NCI-H1048 (cell line): ENCODE measurements around the gene CRAT.

Source experiments
- DNase-seq: peaks from one replicate; lab custom pipeline; 2025; lab: John Stamatoyannopoulos, UW

Gene CRAT

DNA sequence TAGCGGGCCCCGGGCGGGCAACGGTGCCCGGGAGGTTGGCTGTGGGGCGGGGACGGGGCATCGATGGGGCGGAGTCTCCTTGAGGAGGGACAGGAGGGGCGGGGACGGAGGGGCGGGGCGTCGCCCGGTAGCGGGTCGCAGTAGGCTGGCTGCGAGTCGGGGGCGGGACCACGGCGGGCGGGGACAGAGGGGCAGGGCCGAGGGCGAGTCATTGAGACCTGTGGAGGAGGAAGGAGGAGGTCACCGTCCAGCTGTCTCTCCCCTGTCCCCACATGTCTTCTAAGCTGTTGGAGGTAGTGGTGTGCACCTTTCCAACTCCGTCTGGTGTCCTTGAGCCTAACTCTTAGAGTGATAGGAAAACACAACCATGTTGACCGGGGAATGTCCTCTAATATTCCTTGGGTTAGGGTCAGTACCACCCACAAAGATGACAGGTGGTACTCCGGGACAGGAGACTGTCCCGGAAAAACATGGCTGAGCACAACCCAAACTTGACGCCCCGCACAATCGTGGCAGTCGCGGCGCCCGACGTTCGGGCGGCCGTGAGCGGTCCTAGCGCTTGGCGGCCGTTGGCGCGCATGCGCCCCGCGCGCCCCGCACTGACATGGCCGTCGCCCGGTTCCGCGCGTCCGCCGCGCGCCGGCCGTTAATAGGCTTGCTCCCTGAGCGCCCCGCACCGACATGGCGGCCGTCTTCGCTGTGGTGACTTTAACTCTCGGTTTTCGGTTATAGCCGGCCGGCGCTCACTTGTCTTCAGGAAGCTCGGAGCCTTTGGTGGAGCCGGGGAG lies at the start of gene CRAT, which contains the start of gene PTPA:
CRAT (minus strand) TSS at position 54 of the 788 bp plus-strand sequence. CDS start 284 bp downstream, outside the sequence.
PTPA (plus strand) TSS at position 676 of the 788 bp plus-strand sequence. CDS start 186 bp downstream, outside the sequence.
- DNase-seq = peak; percentile 80

DNA sequence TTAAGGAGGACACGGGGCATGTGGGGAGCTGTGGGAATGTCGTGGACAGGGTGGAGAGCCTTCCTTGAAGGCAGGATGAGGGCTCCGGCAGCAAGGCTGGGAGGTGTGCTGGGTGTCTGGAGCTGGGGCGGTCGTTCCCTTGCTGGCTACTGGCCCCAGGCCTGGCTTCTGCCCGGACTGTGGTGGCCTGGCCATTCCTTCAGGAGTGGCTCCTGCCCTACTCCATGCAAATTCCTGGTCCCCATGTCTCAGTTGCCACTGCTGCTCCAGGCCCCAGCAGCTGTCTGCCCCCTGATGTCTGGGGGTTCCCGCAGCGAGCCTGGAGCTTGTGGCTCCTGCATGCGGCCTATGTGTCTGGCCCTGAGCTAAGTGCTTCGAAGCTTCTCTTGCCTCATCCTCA lies 45.6 kb upstream of the CRAT start:
- no peak for DNase-seq

DNA sequence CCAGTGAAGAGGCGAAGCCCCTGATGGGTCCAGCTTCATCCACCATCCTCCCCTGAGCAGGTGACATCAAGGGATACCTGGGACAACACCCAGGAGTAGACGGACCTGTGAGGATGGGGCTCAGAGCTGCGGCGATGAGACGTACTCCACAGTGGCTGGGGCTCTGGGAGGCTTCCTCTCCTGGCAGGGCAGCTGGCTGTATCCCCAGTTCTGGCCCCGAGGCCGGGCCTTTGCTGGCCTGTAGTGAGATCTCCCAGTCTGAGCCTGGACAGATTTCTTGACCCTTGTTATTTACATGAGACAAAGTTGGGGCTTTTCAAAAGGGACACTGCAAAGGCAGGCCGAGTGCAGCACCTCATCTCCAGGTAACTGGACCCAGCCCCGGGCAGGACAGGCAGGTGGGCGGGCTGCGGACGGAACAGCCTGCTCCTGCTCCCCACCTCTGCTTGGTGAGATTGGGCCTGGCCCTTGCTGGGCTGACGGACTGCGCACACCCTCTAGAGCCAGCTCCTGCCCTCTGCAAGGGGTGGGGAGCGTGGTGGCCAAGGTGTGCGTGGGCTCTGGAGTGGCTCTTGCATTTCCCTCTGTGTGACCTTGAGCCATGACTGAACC lies 44.4 kb upstream of the CRAT start:
- no peak for DNase-seq

DNA sequence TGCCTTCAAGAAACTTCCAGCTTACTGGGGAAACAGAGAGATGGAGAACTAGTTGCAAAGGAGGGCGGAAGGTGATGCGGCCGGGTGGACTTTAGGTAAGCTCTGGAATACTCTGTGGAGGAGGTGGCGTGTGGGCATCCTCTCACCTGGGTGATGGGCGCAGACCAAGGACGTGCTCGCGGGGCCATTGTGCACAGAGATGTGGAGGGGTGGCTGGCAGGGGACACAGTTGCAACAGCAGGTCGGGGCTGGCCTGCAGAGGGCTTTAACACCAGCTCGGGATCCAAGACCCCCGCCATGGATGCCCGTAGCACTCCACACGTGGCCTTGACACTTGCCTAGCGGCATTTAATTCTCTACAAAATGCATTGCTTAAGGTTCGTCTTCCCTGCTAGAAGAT lies 40.9 kb upstream of the CRAT start:
- no peak for DNase-seq

DNA sequence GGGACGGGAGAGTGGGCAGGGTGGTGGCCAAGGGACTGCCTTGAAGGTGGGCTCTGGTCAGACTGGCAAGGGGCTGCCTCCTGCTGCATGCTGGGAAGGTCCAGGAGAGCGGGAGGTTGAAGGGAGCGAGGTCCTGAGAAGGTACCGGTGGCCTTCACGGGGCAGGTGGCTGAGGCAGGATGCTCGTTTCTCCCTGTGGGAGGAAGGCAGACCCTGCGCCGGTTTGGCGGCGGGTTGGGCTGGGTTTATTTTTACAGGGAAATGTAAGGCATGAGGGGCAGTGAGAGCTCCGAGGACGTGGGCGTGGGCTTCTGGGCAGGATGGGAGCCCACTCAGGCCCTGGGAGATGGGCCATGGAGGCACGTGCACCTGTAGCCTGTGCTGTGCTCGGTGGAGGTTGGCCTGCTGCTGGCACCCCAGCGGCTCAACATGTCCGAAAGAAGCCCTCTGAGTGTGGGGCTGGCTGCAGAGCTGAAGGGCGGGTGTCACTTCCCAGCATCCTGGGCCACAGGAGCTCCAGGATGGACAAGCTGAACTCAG lies 40.1 kb upstream of the CRAT start:
- DNase-seq = no peak

DNA sequence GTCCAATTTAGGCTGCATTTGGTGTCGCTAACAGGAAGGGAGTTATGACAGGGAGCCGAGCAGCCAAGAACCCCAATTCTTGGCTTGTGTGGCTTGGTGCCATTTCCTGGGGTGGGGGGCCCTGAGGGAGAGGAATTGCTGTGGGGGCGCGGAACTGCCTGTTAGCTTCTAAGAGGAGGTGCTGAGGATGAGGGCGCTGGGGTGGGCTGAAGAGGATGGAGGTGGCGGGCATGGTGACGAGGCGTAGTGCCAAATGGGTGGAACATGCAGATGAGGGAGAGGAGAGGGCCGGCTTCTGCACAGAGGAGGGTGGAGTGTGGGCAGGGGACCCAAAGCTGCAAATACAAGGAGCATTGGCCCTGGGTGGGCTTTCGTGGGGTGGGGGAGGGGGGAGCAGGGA lies 39.5 kb upstream of the CRAT start:
- DNase-seq = no peak

DNA sequence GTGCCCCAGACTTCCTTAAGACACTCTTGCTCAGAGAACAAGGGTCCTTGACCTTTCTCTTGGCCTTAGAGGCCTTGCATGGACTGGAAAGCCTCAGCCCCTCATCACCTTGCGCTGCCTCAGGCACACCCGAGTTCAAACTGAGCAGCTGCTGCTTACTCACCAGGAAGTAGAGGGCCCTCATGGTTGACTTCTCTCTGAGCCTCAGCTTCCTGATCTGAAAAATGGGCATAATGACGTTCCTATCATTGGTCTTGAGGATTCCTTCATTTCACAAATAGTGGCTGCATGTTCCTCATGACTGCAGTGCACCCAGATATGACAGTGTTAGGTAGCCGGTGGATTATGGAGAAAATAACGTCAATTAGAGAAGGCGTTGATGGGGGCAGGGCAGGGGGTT lies 38.8 kb upstream of the CRAT start:
- DNase-seq = no peak

DNA sequence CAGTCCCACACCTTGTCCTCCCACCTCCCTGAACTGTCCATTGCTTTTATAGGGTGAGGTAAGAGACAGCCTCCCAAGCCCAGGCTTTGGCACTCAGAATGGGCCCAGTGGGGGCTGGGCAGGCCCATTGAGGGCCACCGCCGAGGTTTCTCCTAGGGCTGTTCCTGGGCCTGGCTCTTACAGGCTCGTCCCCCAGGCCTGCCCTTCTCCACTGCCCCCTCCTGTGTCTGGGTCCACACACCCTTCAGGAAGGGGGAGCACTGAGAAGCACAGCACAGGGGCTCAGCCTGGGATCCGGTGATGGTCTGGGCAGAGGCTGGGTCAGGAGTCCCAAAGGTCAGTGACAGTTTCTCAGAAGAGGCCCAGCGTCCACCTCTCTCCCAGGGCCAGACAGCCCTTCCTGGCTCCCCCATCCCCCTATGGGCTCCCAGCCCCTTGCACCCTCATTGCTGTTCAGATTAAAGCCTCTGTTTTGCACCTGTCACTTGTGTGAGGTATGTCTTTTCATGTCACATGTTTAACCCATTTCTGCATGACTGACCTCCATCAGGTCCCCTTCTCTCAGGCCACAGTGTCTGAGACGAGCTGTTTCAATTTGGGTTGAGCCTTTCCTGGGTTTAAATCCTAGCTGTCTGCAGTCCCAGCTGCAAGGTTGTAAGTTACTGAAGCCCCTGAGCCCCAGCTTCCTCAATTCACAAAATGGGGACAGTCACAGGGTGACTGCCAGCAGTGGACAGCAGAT lies 38.0 kb upstream of the CRAT start:
- DNase-seq = no peak

DNA sequence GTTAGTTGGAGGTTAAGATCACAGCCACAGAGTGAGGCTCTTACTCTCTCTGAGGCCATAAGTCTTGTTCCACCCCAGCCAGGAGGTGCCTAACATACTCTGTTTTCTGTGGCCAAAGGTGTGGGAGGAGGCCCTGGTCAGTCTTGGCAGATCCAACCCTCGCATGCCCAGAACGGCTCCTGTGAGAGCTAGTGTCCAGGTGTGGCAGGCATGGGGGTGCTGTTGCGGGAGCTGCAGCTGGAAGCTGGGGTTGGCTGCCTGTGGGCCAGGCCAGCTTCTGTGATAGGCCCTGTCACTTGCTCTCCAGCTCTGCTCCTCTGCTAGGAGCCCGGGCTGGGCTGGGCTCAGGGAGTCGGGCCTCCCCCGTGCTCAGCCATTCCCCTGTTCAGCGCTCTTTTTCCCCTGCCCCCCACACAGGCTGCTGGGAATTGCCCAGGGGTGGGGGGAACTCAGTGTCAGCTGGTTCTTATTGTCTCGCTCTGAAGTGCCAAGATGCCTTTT lies 35.9 kb upstream of the CRAT start:
- DNase-seq = no peak

DNA sequence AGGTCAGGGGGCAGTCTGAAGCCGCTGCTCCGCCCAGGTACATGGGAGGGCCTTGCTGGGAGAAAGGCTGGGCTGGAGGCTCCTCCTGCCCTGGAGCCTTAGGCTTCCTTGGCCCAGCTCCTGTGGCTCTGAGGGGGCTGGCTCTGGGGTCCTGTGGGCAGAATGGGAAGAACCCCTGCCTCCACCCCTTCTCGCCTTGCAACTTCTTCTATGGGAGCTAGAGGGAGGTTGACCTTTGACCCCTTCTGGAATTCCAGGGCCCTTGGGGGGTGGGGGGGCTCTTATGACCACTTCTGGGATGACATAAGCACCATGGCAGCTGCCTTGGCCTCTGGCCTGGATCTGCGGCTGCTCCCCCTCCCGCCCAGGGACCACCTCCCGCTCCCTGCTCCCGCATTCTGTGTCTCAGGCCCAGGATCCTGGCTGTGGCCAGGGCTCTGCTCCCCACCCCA lies 35.3 kb upstream of the CRAT start:
- no peak for DNase-seq

DNA sequence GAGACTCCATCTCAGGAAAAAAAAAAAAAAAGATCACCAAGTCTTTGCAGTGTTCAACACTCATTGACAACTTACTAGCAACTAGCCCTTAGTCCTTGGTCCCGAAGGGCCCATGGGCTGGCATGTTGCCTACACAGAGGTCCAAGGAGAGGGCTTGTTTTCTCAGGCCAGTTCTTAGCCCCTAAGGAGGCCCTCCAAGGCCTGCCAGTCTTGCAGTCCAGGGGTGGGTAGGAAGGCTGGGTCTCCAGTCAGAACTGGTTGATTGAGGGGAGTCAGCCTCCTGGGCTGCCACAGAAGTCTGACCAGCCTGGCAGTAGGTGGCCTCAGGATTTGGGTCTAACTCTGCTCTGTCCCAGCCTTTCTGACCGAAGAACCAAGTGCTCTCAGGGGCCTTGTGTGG lies 34.7 kb upstream of the CRAT start:
- no peak for DNase-seq

DNA sequence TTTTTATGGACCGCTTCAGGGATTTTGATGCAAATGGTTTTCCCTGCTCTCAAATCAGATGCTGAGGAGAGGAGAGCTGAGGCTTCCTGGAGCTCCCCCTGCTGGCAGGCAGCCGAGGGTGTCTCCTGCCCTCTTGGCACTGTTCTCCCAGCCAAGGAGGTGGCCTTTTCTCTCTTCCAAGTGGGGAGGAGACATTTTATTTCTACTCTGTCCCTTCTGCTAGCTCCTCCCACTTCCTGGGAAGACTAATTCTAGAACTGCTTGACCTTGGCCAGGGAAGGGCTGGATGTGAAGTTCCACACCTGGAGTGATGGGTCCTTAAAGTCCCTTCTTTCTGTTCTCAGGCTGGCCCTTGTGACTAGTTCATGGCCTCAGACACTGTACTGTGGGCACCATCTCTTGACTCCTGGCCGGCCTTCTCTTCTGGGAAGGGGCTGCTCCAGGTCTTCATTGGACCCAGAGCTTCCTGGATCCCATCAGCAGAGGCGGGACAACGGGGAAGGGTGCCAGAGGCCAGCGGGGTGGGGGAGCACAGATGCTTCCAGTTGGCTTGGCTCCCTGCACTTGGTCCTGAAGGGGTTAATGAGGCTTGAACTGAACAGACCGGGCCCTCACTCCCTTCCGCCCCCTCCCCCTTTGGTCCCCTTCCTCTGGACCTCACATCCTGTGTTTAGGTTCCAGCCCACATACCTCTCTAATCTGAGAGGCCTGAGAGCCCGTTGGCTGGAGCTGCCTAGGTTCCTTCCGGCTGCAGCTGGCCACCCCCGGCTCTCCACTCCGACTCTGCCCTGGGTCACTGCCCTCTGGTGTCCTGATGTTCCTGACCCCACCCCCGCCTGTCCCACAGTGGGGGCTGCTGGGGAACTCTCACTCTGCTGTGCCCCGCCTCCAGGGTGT lies 32.7 kb upstream of the CRAT start:
- peak; percentile 39 for DNase-seq

DNA sequence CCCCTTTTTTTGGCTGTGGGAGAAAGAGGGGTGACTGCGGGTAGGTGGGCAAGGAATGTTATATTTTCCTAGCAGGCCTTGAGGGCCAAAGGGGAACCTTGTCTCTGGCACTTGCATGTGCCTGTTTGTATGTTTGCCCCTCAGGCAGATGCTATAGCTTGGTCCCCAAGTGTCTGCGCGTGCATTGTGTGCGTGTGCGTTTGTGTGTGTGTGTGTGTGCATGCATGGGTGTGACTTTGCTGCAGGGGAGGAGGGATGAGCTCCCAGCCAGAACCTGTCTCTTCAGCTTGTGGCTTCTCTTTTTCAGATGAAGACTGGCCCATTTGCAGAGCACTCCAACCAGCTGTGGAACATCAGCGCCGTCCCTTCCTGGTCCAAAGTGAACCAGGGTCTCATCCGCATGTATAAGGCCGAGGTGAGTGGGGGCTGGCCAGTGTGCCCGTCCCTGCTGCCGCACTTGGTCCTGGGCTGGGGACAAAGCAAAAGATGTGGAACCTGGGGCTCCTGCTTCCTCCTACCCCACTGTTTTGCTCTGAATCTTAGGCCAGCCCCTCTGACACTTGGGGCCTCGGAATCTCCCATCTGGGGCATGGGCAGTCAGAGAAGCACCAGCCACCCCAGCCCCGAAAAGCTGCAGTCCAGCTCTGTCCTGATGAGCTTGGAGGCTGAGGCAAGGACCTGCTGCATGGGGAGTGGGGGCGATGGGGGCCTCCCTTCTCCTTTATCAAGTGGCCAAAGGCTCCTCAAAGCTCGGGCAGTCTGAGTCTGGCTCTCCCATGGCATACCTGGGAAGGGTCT lies 31.7 kb upstream of the CRAT start:
- no peak for DNase-seq

DNA sequence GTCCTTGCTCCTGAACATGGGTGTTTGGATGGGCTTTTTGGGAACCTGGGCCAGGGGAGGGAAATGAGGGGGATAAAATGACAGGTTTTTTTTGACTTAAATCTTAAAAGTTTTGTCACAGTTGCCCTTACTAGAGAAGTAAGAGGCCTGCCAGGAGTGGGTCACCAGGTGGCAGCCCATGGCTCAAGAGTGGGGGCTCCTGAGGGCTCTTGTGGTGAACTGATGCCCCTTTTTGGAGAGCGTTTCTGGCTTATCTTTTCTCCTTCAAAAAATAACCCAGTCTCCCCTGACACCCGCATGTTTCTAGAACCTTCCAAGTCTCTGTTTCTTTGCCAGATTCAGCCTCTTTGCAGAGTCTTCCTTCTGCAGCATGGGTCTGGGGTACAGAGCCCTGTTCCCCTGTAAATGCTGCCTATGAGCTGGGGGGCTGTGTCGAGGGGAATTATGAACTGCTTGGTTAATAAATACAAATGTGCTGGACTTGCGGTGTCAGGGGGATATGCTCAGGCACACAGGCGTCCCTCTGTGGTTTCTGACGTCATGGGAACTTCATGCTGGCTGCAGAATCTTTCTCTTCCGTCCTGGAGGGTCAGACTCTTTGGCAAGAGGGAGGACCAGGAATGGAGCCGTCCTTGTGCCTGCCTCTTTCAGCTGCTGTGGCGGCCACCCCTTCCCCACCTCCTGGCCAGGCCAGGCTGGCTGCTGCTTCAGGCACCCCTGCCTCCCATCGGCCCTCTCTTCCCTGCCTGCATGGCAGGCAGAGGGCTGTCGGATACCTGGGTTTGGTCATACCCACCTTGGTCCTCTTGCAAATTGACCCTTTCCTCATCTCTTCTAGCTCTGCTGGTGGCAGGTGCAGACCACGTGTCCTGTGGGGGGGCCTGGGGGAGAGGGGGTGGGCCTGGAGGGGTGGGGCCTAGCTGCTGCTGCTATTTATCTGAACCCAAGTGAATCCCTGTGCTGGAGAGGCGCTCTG lies 30.8 kb upstream of the CRAT start:
- no peak for DNase-seq

DNA sequence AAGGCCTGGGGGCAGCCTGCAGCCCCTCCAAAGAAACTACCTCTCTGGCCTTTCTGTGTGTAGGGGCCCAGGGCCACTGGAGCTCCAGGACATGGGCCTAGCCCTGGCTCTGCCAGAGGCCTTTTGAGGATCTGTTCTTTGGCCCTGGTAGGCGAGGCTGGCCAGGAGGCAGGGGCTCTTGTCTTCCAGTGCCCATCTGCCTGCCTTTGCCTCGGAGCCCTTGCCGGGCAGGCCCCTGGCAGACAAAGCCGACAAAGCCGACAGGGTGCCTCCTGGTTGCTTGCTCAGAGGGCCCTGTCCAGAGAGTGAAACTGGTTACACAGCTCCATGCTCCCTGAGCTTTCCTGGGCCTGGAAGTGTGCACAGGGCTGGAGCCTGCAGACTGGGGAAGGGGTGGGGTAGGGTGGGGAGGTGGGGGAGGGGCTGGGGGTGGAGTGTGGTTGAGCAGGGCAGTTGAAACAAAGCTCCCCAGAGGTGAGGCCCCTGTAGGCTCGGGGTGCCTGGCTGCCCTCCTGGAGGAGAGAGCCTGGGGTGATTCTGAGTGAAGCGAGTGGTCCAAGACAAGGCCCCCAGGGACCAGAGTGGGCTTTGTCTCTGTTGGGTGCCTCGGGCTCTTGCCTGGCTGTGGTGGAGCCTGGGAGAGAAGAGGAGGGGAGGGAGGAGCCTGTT lies 29.9 kb upstream of the CRAT start:
- no peak for DNase-seq

DNA sequence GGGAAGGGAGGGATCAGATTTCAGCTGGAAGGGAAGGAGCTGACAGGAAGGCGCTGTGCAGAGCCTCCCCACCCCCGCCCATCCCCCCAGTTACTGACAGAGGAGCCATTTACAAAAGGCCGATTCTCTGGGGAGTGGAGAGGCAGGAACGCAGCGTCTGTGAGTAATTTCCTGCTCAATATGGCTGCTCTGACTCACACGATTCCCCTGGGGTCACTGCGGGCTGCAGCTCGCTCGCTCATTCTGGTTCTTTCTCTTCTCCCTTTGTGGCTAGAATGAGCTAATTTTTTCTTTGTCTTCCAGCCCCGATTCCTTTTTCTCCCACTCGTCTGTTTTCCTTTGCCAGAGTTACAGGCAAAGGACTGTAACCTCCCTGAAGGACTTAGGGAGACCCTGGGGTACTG lies 29.4 kb upstream of the CRAT start:
- peak; percentile 89 for DNase-seq

DNA sequence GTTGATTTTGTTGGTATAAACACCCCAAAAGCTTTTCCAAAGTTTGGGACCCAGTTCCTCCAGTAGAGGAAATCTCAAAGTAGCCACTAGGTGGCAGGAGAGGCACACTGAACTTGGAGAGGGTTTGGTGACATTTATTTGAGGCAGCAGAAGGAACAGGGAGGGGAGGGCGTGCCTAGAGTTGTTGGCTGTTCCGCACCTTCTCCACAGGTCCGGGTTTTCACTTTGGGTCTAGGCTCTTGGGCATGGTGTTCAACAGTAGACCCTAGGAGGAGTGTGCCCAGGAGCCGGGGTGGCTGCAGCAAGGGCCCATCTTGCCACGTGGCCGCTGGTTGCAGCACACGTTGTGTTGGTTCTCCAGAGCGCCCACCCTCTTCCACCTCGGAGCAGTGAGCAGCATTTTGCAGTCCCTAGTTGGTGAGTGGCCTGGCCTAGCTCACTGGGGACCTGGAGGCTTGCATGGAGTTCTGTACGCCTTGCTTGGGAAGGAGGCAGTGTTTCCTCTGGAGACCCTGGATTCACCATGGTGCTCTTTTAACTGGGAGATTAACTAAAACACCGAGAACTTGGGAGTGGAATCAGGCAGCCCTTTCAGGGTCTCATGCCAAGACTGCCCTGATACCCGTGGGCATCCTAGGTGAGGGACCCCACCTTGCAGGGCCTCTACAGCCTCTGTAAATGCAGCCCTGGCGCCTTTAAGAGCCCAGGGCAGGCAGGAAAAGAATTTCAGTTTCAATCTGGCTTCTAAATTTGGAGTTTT lies 28.8 kb upstream of the CRAT start:
- DNase-seq = peak; percentile 13
